NCI-H1417 (cell line): Measurements from ENCODE around the gene PDIA4.
"Not testable (repeated sequence)": the region's sequence is repeated elsewhere in the genome, so short reads cannot be mapped to it uniquely, and the experiment has no call there.

ENCODE experiments used
- DNase-seq, 3 experiments: peaks; one replicate each; lab custom pipeline; 2025; lab: John Stamatoyannopoulos, UW

The PDIA4 gene, protein sequence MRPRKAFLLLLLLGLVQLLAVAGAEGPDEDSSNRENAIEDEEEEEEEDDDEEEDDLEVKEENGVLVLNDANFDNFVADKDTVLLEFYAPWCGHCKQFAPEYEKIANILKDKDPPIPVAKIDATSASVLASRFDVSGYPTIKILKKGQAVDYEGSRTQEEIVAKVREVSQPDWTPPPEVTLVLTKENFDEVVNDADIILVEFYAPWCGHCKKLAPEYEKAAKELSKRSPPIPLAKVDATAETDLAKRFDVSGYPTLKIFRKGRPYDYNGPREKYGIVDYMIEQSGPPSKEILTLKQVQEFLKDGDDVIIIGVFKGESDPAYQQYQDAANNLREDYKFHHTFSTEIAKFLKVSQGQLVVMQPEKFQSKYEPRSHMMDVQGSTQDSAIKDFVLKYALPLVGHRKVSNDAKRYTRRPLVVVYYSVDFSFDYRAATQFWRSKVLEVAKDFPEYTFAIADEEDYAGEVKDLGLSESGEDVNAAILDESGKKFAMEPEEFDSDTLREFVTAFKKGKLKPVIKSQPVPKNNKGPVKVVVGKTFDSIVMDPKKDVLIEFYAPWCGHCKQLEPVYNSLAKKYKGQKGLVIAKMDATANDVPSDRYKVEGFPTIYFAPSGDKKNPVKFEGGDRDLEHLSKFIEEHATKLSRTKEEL

DNA sequence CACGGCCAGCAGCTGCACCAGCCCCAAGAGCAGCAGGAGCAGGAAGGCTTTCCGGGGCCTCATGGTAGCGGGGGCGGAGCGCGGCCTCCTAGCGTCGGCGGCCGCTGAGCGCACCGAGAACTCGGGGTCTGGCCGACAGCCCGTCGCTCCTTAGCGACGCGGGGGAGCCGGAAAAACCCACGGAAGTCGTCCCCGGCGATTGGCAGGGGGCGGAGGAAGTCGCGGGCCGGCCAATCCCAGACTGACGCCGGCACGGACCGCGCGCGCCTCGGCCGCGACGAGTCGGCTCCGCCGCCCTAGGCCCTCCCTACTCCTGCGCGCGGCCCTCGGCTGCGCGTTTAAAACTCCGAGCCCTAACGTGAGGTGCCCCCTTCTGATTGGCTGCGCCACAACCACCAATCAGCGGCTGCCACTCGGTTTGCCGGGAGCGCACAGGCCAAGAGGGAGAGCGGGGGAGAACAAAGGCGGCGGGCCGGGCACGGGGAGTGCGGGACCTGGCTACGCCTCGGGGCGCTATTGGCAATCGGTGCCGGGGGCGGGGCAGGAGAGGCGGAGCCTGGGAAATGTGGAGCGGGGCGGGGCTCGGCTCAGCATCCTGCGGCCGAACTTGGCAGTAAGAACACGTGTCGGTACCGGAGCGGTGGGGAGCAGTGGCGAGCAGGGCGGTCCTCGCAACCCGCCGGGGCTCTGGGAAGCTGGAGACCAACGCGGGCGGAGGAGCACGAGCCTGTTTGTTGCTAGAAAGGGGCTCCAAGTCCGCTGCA lies at the start of gene PDIA4:
PDIA4 (minus strand) TSS at position 160 of the 764 bp plus-strand sequence; CDS start at position 63, 97 bp downstream.
- peak; percentile 99 to 100 (median 100) for DNase-seq

DNA sequence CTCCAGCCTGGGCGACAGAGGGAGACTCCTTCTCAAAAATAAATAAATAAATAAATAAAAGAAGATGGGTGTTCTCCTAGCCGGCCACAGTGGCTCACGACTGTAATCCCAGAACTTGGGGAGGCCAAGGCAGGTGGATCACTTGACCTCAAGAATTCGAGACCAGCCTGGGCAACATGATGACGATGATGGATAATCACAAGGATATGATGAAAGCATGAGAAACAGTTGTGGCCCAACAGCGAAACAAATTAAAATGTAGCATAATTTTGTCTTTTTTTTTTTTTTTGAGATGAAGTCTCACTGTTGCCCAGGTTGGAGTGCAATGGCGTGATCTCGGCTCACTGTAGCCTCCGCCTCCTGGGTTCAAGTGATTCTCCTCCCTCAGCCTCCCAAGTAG lies 49.3 kb upstream of the PDIA4 start:
- DNase-seq, result no peak

DNA sequence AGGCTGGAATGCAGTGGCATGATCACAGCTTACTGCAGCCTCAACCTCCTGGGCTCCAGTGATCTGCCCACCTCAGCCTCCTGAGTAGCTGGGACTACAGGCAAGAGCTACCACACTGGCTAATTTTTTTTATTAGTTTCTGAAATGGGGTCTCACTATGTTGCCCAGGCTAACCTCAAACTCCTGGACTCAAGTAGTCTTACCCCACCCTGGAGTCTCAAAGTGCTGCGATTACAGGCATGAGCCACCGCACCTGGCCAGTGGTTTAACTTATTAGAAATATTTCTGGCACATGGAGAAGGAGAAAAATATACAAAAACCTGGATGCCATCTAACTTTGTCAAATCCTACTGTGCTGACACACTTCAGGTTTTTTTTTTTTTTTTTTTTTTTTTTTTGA lies 47.0 kb upstream of the PDIA4 start:
- no peak for DNase-seq

DNA sequence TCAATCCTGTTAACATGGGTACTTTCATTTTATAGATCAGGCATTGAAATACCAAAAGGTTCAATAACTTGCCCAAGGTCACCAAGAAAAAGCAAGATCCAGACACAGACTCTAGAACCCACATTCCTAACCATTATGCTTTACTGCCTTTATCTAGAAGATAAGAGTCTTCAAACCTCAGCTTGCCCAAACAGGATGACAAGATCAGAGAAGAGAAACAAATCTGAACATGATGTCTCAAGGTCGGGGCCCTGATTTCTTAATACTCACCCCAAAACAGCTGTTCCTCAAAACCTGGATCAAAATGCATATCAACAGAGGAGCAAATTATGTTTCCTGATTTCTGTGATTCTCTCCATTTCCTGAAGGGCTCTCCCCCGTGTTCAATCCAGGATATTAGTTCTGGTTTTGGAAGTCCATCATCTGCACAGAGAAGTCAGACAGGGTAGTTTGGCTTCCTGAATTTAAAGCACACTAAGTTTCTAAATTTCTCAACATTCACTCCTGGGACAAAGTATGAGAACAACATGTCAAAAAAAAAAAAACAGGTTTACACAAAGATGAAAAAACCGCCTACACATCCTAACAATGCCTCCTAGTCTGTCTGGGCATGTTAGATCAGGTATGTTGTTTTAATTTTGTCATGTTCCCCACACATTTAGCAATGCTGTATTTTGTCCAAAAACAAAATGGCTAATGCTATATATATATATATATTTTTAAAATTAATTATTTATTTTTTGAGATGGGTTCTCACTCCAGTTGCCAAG lies 46.0 kb upstream of the PDIA4 start:
- DNase-seq, result no peak

DNA sequence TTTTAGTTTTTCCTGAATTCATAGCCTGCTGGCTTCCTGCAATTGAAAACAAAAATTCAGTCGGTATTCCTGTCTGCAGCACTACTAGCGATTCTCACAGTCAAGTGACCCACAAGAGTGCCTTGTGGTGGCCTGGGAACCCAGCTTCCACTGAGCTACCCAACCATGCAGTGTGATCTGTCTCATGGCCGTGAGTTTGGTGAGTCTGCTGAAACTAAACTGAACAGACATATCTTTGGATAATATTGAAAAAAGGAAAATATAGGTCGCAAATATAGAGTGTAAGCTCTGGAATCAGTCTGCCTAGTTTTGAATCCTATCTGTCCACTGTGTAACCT lies 44.1 kb upstream of the PDIA4 start:
- DNase-seq, result no peak

DNA sequence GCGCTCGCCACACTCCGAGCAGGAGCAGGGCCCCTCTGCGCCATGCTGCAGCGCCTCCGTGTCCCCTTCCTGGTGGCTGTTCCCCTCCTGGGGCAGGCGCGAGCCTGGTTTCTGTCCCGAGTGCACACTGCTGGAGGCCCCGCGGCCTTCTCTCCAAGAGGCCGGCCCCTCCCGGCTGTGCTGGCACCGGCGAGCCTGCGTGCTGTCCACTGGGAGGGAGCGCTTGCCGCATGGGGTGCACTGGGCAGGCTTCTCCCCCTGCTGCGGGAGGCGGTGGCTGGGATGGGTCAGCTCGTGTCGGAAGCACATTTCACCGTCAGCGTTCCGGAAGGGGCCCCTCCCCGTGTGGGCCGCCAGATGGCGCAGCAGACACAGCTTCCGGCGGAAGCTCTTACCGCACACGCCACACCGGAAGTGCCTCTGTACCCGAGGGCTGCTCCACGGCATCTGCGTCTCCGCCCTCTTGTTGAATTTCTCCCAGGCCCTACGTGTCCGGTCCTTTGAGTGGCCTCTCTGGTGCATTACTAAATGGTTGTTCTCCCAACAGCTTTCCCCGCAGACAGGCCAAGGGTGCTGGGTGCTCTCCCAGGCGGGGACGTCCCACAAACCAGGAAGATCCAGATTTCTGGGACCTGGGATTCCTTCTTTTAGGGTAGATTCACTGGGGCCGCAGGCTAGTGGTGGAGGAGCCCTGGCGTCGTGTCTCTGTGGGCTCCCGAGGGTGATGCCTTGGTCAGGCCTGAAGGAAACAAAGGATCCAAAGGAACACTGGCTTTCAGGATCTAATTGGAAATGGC lies 43.5 kb upstream of the PDIA4 start:
- no peak for DNase-seq

DNA sequence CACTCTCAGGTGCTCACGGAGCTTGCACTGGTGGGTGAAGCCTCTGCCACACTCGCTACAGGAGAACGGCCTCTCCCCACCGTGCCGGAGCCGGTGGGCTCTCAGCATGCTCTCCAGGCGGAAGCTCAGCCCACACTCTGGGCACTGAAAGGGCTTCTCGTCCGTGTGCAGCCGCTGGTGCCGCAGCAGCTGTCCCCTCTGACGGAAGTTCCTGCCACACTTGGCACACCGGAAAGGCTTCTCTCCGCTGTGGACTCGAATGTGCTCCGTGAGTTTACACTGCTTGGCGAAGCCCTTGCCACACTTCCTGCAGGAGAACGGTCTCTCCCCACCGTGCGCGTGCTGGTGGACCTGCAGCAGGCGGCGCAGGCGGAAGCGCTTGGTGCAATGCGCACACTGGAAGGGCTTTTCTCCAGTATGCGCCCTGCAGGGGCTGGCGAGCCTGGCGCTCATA lies 42.9 kb upstream of the PDIA4 start:
- DNase-seq, result no peak

DNA sequence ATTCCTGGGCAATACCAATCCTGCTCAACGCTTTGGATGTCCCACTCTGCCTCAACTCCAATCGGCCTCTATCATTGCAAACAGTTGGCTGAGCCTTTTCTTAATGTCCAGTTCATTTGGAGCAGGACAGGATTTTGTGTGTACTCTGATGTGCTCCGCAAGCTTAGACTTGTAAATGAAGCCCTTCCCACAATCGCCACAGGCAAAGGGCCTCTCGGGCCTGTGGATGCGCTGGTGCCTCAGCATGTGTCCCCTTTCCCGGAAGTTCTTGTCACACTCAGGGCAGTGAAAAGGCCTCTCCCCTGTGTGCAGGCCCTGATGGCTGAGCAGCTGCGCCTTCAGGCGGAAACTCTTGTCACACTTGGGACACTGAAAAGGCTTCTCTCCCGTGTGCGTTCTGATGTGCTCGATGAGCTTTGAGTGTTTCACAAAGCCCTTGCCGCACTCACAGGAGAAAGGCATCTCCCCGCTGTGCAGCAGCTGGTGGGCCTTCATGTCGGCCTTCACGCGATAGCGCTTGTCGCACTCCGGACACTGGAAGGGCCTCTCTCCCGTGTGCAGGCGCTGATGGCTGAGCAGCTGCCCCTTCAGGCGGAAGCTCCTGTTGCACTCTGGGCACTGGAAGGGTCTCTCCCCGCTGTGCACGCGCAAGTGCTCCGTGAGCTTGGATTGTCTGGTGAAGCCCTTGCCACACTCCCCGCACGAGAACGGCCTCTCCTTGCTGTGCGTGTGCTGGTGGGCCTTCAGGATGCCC lies 42.2 kb upstream of the PDIA4 start:
- peak in 1 of 3 experiments; percentile 71 for DNase-seq

DNA sequence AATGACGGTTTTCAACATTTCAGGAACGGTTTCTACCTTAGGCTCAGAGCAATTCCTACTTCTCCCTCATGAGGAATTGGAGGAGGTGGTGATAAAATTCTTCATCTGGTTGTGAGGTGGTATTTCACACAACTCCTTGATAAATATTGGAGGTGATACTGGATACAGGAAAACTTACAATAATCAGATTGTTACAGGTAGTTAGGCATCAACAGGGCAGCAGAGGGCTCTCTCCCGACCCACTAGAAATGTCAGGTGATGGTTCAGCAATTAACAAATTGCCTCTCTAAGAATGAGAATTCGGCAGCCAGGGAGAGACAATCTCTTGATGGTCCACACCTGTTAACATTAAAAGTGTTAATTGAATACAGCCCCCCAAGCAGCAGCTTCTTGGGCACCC lies 39.6 kb upstream of the PDIA4 start:
- DNase-seq, result no peak

DNA sequence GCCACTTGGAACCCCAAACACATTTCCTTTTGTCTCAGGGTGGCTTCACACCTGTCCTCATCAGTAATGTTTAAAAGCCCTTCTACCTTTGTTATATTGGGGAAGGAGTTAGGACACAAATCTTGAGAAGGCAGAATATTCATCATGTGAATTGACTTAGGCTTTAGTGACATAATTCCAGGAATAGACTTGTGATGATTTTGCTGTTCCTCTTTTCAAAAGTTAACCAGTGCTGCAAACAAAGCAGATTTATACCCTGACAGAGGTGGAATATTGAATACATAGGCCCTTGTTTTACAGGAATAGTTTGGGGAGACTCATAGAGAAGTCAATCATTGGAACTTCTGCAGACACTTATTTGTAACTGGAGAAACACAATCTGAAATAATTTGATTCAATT lies 35.2 kb upstream of the PDIA4 start:
- no peak for DNase-seq

DNA sequence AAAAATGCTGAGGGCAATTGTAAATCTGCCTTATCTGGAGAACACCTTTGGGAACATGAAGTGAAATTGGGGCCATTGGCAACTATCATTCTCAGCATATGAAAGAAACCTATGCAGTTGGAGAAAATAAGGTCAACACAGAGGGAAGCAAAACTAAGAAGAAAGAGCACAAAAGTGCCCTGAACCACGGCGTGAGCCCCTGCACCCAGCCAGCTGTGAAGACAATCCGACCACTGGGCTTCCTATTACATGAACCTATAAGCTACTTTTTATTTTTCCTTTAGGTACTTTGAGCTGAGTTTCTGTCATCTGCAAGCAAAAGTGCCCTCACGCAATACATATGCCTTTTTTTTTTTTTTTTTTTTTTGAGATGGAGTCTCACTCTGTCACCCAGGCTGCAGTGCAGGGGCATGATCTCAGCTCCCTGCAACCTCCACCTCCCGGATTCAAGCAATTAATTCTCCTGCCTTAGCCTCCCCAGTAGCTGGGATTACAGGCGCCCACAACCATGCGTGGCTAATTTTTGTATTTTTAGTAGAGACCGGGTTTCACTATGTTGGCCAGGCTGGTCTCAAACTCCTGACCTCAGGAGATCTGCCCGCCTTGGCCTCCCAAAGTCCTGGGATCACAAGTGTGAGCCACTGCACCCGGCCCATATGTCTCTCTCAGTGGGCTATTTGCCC lies 34.1 kb upstream of the PDIA4 start:
- DNase-seq, result not testable (repeated sequence)

DNA sequence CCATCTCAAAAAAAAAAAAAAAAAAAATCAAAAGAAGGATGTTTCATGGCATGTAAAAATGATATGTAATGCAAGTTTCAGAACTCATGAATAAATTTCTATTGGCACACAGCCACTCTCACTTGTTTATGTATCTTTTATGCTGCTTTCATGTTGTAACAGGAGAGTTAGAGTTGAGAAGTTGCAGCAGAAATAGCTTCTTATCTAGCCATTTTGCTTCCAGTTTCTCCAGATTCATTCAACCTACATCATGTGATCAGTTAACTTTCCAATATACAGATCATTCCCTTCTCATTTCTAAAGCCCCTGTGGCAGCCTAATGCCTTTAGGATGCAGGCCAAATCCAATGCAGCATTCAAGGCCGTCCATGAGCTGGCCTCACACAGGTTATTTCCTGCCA lies 31.9 kb upstream of the PDIA4 start:
- DNase-seq, result no peak

DNA sequence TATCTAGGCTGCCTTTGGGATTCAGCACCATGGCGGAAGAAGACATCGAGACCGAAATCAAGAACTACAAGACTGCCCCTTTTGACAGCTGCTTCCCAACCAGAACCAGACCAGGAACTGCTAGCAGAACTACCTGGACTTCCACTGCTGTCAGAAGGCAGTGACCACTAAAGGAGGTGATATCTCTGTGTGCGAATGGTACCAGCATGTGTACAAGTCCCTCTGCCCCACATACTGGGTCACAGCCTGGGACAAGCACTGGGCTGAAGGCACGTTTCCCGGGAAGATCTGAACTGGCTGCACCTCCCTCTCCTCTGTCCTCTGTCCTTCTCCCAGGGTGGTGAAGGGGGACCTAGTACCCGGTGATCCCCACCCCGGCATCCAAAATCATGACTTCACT lies 25.6 kb upstream of the PDIA4 start:
- no peak for DNase-seq

DNA sequence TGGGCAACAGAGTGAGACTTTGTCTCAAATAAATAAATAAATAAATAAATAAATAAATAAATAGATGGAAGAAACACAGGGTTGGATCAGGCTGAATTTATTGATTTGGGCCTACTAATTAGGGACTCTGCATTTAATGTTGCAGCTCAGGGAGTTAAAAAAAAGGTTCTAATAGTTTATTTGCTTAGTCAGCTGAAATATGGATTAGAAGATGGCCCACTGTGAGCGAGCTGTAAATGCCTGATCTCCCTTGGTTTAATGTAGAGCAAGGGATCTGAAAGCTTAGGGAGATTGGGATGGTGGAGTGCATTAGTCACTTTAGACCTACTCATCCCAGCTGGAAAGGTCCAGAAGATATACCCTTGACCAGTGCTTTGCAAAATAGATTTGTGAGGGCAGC lies 25.1 kb upstream of the PDIA4 start:
- no peak for DNase-seq

DNA sequence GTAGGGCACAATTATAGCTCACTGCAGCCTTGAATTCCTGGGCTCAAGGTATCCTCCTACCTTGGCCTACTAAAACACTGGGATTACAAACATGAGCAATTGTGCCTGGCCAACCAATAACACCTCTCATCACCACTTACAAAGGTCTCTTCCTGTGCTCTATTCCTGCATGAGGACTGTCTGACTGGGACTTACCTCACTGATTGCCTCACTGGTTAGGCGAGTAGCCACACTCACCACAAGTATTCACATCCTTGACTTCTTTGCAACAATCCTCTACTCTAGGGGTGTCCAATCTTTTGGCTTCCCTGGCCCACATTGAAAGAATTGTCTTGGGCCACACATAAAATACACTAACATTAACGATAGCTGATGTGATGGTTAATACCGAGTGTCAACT lies 22.6 kb upstream of the PDIA4 start:
- no peak for DNase-seq

DNA sequence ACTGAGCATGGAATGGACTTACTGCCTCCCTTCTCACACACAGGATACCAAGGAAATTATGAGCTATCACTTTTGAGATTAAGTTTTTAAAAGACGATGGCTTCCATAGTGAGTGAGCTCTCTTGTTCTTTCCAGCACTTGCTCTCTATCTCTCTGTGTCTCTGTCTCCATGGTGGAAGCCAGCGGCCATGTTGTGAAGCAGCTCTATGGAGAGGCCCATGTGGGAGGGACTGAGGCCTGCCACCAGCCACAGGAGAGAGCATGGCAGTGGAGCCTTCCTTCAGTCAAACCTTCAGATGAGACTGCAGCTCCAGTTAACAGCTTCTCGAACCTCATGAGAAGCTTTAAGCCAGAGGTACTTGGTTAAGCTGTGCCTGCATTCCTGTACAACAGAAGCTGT lies 20.5 kb upstream of the PDIA4 start:
- no peak for DNase-seq

DNA sequence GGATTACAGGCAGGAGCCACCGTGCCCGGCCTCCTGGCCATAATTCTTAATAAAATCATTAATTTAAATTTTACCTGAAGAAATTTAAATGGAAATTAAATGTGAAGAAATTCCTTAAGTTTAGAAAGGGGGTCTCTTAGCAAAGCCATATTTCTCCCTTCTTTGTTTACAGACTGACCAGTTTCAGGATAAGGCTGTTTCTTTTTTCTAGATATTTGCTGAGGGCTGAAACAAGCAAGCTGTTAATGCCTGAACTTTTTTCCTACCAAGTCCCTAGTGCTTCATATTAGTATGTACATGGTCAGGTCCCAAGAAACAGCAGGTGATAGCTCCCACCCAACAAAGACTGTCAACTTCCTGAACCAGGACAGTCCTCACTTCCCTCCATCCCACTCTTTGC lies 18.1 kb upstream of the PDIA4 start:
- DNase-seq, result no peak

DNA sequence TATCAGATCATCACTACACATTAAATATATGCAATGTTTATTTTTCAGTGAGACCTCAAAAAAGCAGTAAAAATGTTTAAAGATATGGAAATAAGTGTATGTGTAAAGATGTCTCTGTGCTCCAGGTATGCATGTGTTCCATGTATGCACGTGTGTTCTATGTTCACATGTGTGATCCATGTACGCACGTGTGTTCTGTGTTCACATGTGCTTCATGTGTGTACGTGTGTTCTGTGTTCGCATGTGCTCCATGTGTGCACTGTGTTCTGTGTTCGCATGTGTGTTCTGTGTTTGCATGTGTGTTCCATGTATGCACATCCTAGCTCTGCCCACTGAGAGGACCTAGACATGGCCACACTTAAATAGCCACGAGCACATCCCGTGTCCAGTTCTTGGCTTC lies 15.6 kb upstream of the PDIA4 start:
- no peak for DNase-seq

DNA sequence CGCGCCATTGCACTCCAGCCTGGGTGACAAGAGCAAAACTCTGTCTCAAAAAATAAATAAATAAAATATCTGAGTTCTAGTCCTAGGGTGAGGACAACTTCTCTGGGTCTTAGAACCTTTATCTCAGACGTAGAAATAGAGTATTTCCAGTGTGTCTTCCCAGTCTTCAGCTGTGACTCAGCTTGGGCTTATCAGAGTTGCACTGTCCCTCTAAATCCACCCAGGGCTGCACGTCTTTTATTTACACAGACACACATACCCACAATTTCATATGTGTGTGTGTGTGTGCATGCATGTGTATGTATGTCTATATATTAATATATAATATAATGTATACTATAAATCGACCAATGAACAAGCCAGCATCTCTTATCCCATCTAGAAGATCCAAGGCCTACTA lies 13.0 kb upstream of the PDIA4 start:
- DNase-seq, result no peak

DNA sequence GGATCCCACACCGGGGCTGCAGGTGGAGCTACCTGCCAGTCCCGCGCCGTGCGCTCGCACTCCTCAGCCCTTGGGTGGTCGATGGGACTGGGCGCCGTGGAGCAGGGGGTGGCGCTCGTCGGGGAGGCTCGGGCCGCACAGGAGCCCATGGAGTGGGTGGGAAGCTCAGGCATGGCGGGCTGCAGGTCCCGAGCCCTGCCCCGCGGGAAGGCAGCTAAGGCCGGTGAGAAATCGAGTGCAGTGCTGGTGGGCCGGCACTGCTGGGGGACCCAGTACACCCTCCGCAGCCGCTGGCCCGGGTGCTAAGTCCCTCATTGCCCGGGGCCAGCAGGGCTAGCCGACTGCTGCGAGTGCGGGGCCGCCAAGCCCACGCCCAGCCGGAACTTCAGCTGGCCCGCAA lies 10.3 kb upstream of the PDIA4 start:
- DNase-seq, result not testable (repeated sequence)
